ENCODE data around the gene KLK14. TPM values are rescaled to one million over a fixed set of nuclear protein-coding genes. Genes with fewer than 3 reads are reported as not detected.

The KLK14 gene
- total and polyA plus RNA-seq, 2 of the 8 experiments (the other 6 are each of a cell fraction or from before 2014, with no cell fraction given): 0.09 to 1.2 TPM

DNA sequence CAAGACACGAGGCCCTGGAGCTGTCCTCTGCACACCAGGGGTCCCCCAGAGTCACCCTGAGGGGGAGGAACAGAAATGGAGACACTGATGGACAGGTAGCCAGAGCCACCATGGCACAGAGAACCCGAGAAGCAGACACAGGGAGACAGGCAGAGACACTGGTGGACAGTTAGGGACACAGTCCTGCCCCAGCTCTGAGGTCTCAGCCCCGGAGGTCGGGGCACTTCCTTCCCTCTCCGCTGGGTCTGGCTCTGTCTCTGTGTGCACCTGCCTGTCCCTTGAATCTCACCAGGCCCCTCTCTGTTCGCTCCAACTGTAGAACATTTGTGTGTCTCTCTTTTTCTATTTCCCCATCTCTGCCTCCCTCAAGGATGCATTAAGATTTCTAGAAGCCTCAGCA, 4.6 kb downstream of the KLK14 start:
- POLR2A ChIA-PET (ENCODE audit: partially characterized antibody): no interaction called here
- DNase-seq (ENCODE audit: low read depth in 1 of 2, low spot score in 2 of 2): no peak

More for the DNA sequence above, 4.6 kb downstream of the KLK14 start:
- FAIRE-seq: no peak
- Histone ChIP-seq H4K20me1 (replicated peaks in 1 of 2; ENCODE audit: control insufficient read depth in 1 of 2, insufficient read depth in 2 of 2, low read length in 2 of 2) (no peaks in the 10 kb centered on the region), H3K9me3 (ENCODE audit: insufficient read depth in 2 of 2, low read depth in 1 of 2, low read length in 1 of 2) (peaks cover 0 to 3% of the 10 kb centered on the region in 2 experiments; a peak in 1 of 4 replicates), H3K36me3 (ENCODE audit: control insufficient read depth in 2 of 4, insufficient read depth in 4 of 4, low read length in 3 of 4) (no peaks in the 10 kb centered on the region), H3K27me3 (replicated peaks in 1 of 4; ENCODE audit: control insufficient read depth in 3 of 4, extremely low read depth in 1 of 4, insufficient read depth in 3 of 4, low read length in 3 of 4) (no peaks in the 10 kb centered on the region), H4K91ac (replicated peaks; ENCODE audit: insufficient read length, low read length) (no peak overlapping the region), H3K9ac (replicated peaks in 1 of 4; ENCODE audit: extremely low read depth in 1 of 4, low read depth in 3 of 4, low read length in 3 of 4) (no peak overlapping the region), H3K4me2 (ENCODE audit: insufficient read depth in 1 of 2, low read depth in 2 of 2, low read length in 2 of 2) (no peak overlapping the region), H3K23me2 (ENCODE audit: low read depth, low read length) (no peaks in the 10 kb centered on the region), H3K27ac (ENCODE audit: low read depth, low read length) (no peak overlapping the region), H3K4me3 (ENCODE audit: extremely low read depth in 1 of 4, insufficient read depth in 2 of 4, low read depth in 3 of 4, low read length in 4 of 4) (no peak overlapping the region), H2BK15ac (ENCODE audit: low read length) (no peak overlapping the region), H2AK5ac (ENCODE audit: low read depth, low read length) (no peak overlapping the region), H3K79me2 (ENCODE audit: control insufficient read depth in 1 of 2, insufficient read depth in 2 of 2, low read length in 2 of 2) (no peaks in the 10 kb centered on the region), H3K56ac (replicated peaks; ENCODE audit: insufficient read length, low read depth, low read length) (no peak overlapping the region), H3K4me1 (replicated peaks in 1 of 4; ENCODE audit: control insufficient read depth in 3 of 4, insufficient read depth in 4 of 4, low read length in 3 of 4) (peaks cover 2 to 5% (median 3%) of the 10 kb centered on the region in 4 experiments; a peak in 4 of 7 replicates), H2BK5ac (ENCODE audit: low read depth, low read length) (no peak overlapping the region), H2BK20ac (ENCODE audit: low read length) (no peak overlapping the region), H2BK12ac (ENCODE audit: low read depth, low read length) (no peak overlapping the region), H2BK120ac (replicated peaks; ENCODE audit: low read depth, low read length) (no peak overlapping the region), H3K14ac (ENCODE audit: insufficient read length) (no peak overlapping the region), H4K8ac (ENCODE audit: extremely low read depth, insufficient read depth, low read length) (no peak overlapping the region), H3K4ac (replicated peaks; ENCODE audit: insufficient read length, low read depth, low read length) (no peak overlapping the region), H3K23ac (ENCODE audit: insufficient read length) (no peak overlapping the region), H3K79me1 (ENCODE audit: low read depth, low read length) (no peaks in the 10 kb centered on the region), H4K5ac (ENCODE audit: insufficient read length, low read depth, low read length) (no peak overlapping the region), H3K18ac (ENCODE audit: extremely low read depth, low read length) (no peak overlapping the region), H2AFZ (ENCODE audit: low read length) (no peak overlapping the region)
- CTCF ChIA-PET (ENCODE audit: partially characterized antibody): interaction anchor here (0.8 kb wide), 1 partner anchor 57 kb away, joined by 3 read pairs; no protein-coding TSS in a partner anchor
- 87% methylated on average over 6 of the region's 6 CpGs; no CpG with 5 or more reads in 1 of the 2 experiments for WGBS, 2 experiments (ENCODE audit: extremely low coverage in 1 of 2, insufficient coverage in 1 of 2, insufficient read length in 1 of 2, insufficient replicate concordance in 2 of 2, low coverage in 1 of 2, low lambda C conversion rate in 2 of 2, missing lambda C conversion rate in 1 of 2)
- no peak for TF ChIP-seq CEBPB (IDR thresholded peaks at IDR 0.05; ENCODE audit: low read depth, low read length)
- TF ChIP-seq POLR2AphosphoS5 (IDR thresholded peaks at IDR 0.05; ENCODE audit: low read depth, low read length): no peak
- no peak for TF ChIP-seq EZH2 (IDR thresholded peaks at IDR 0.05; ENCODE audit: low read depth, low read length, severe bottlenecking)
- TF ChIP-seq PHF8 (conservative IDR thresholded peaks at IDR 0.05; ENCODE audit: low read depth, low read length): no peak
- no peak for TF ChIP-seq CHD1 (IDR thresholded peaks at IDR 0.05; ENCODE audit: low read depth, low read length)
- TF ChIP-seq CHD2 (IDR thresholded peaks at IDR 0.05; ENCODE audit: low read length): no peak
- TF ChIP-seq POLR2A (IDR thresholded peaks at IDR 0.05; ENCODE audit: control extremely low read depth in 1 of 2, low read depth in 2 of 2, low read length in 2 of 2): no peak
- no peak for TF ChIP-seq NANOG (IDR thresholded peaks at IDR 0.05; ENCODE audit: insufficient read depth, low read depth, low read length, poor library complexity, severe bottlenecking)
- no peak for TF ChIP-seq SUZ12 (IDR thresholded peaks at IDR 0.05; ENCODE audit: low read length)
- no peak for TF ChIP-seq CBX8 (IDR thresholded peaks at IDR 0.05; ENCODE audit: borderline replicate concordance, low read depth, low read length)
- no peak for TF ChIP-seq SP1 (IDR thresholded peaks at IDR 0.05; ENCODE audit: low read depth, low read length)
